ENCODE data around the gene TTC28. TPM values are rescaled to one million over a fixed set of nuclear protein-coding genes. Genes with fewer than 3 reads are reported as not detected.

The TTC28 gene
- total and polyA plus RNA-seq, 7 donors, result 0.23 to 102 (median 46.1) TPM

GRCh38 chr22:28017859-28018258 lies 661.8 kb downstream of the TTC28 start:
- H3K4me1 ChIP-seq, result peaks cover 0 to 17% (median 13%) of the 10 kb centered on the region in 4 donors
- TF ChIP-seq EP300 (IDR thresholded peaks at IDR 0.05) (no peak), POLR2A (IDR thresholded peaks at IDR 0.05) (no peak), CTCF (IDR thresholded peaks at IDR 0.05) (no peak), POLR2AphosphoS5 (IDR thresholded peaks at IDR 0.05) (no peak)
- 91 to 92% methylated on average over 4 of the region's 4 CpGs for WGBS, 2 donors
- intact Hi-C loops (cut with DNase I), result no loop called here
- no peaks in the 10 kb centered on the region for H3K9me3 ChIP-seq
- H3K36me3 ChIP-seq, result peaks cover 0 to 12% (median 6%) of the 10 kb centered on the region in 4 donors
- DNase-seq, result peak; percentile 57
- no peak overlapping the region for H3K4me3 ChIP-seq
- no peaks in the 10 kb centered on the region for H3K27me3 ChIP-seq
- no peak overlapping the region for H3K27ac ChIP-seq

- DNase-seq, result no peak
- no peaks in the 10 kb centered on the region for H3K9me3 ChIP-seq
- TF ChIP-seq POLR2A (IDR thresholded peaks at IDR 0.05) (no peak), CTCF (IDR thresholded peaks at IDR 0.05) (no peak), POLR2AphosphoS5 (IDR thresholded peaks at IDR 0.05) (no peak), EP300 (IDR thresholded peaks at IDR 0.05) (no peak)
- 94 to 95% methylated on average over 2 of the region's 2 CpGs for WGBS, 2 donors
- no peak overlapping the region for H3K4me3 ChIP-seq
- H3K36me3 ChIP-seq, result peaks cover 0 to 12% (median 6%) of the 10 kb centered on the region in 4 donors
- peaks cover 0 to 17% (median 13%) of the 10 kb centered on the region in 4 donors for H3K4me1 ChIP-seq
- no peaks in the 10 kb centered on the region for H3K27me3 ChIP-seq
- intact Hi-C loops (cut with DNase I), result no loop called here
- no peak overlapping the region for H3K27ac ChIP-seq
Observed at GRCh38 chr22:28017558-28017820, 662.2 kb downstream of the TTC28 start.

GRCh38 chr22:28016781-28017557 lies 662.7 kb downstream of the TTC28 start:
- H3K27ac ChIP-seq, result no peak overlapping the region
- H3K4me1 ChIP-seq, result peaks cover 0 to 17% (median 13%) of the 10 kb centered on the region in 4 donors
- H3K9me3 ChIP-seq, result no peaks in the 10 kb centered on the region
- intact Hi-C loops (cut with DNase I), result no loop called here
- H3K36me3 ChIP-seq, result peaks cover 0 to 12% (median 6%) of the 10 kb centered on the region in 4 donors
- WGBS, 2 donors, result 92 to 94% methylated on average over 12 of the region's 12 CpGs
- peak; percentile 50 for DNase-seq
- TF ChIP-seq POLR2AphosphoS5 (IDR thresholded peaks at IDR 0.05), result no peak
- TF ChIP-seq CTCF (IDR thresholded peaks at IDR 0.05), result no peak
- no peak for TF ChIP-seq EP300 (IDR thresholded peaks at IDR 0.05)
- no peak for TF ChIP-seq POLR2A (IDR thresholded peaks at IDR 0.05)
- H3K27me3 ChIP-seq, result no peaks in the 10 kb centered on the region
- no peak overlapping the region for H3K4me3 ChIP-seq

GRCh38 chr22:28015676-28016601 lies 663.7 kb downstream of the TTC28 start:
- Histone ChIP-seq H3K9me3 (no peaks in the 10 kb centered on the region), H3K27me3 (no peaks in the 10 kb centered on the region), H3K4me1 (peaks cover 0 to 12% (median 9%) of the 10 kb centered on the region in 4 donors), H3K36me3 (peaks cover 0 to 12% (median 6%) of the 10 kb centered on the region in 4 donors), H3K4me3 (no peak overlapping the region), H3K27ac (no peak overlapping the region)
- intact Hi-C loops (cut with DNase I), result no loop called here
- no peak for TF ChIP-seq POLR2AphosphoS5 (IDR thresholded peaks at IDR 0.05)
- TF ChIP-seq POLR2A (IDR thresholded peaks at IDR 0.05), result no peak
- DNase-seq, result peak; percentile 58
- 87 to 90% methylated on average over 16 of the region's 16 CpGs for WGBS, 2 donors

GRCh38 chr22:28015046-28015425 lies 664.6 kb downstream of the TTC28 start:
- 62 to 89% methylated on average over 2 of the region's 2 CpGs for WGBS, 2 donors
- Histone ChIP-seq H3K4me1 (peaks cover 0 to 3% (median under 1%) of the 10 kb centered on the region in 4 donors), H3K27me3 (no peaks in the 10 kb centered on the region), H3K27ac (no peak overlapping the region), H3K36me3 (peaks cover 0 to 12% (median 6%) of the 10 kb centered on the region in 4 donors), H3K9me3 (no peaks in the 10 kb centered on the region), H3K4me3 (no peak overlapping the region)
- intact Hi-C loops (cut with DNase I), result no loop called here
- no peak for TF ChIP-seq CTCF (IDR thresholded peaks at IDR 0.05)
- TF ChIP-seq POLR2AphosphoS5 (IDR thresholded peaks at IDR 0.05), result no peak
- no peak for TF ChIP-seq POLR2A (IDR thresholded peaks at IDR 0.05)
- no peak for TF ChIP-seq EP300 (IDR thresholded peaks at IDR 0.05)
- peak; percentile 44 for DNase-seq

Data from sigmoid colon (tissue), 7 donors.